Peyer's patch (tissue), 4 donors: ENCODE data around the gene SNRPA1.

Experiments
- CTCF ChIP-seq, 6 experiments: fragments of 450-650 bp in 4 of 6; fragments of 200-600 bp in 2 of 6; sonication (generic) in 1 of 6; IDR thresholded peaks; one replicate each; pipeline ENCODE4 v1.5.1; 2017 to 2019; ENCODE audit warnings: antibody characterized with exemption in 6 of 6, mild to moderate bottlenecking in 3 of 6, moderate library complexity in 1 of 6
- POLR2A ChIP-seq, 2 donors: fragments of 450-650 bp; IDR thresholded peaks; one replicate each; pipeline ENCODE4 v1.5.1; 2017; ENCODE audit warnings: antibody characterized with exemption in 2 of 2, mild to moderate bottlenecking in 2 of 2, moderate library complexity in 2 of 2

GRCh38 chr15:101313041-101313761 is 18.2 kb upstream of the SNRPA1 start:
- TF ChIP-seq POLR2A (IDR thresholded peaks at IDR 0.05): no peak
- no peak for TF ChIP-seq CTCF (IDR thresholded peaks at IDR 0.05)
